ENCODE results near the gene FGF14.

- TF ChIP-seq POLR2A (IDR thresholded peaks at IDR 0.05) (no peak), CTCF (IDR thresholded peaks at IDR 0.05) (no peak), POLR2AphosphoS5 (IDR thresholded peaks at IDR 0.05) (no peak), EP300 (IDR thresholded peaks at IDR 0.05; ENCODE audit: low read depth) (no peak)
These were observed 484.4 kb downstream of the FGF14 start for GRCh38 chr13:101917475-101917810.
